Bronchial epithelial cell (primary cell): Measurements from ENCODE around the gene VRK3. TPM values are rescaled to one million over a fixed set of nuclear protein-coding genes. Genes with fewer than 3 reads are reported as not detected.

Experiments
- DNase-seq: peaks from one replicate; pipeline ENCODE4 v3.0.0-alpha.2; 2010; ENCODE audit warnings: low read depth
- FAIRE-seq: peaks from 2 replicates; lab custom pipeline; 2011; peaks lifted over from hg19 to GRCh38; lab: Jason Lieb, UNC
- H3K27me3 ChIP-seq: 2 replicates; pipeline ENCODE4 v1.5.1; 2011; ENCODE audit warnings: low read length; ENCODE audit not compliant: control insufficient read depth, insufficient read depth
- H3K36me3 ChIP-seq: 2 replicates; pipeline ENCODE4 v1.5.1; 2011; ENCODE audit warnings: low read length; ENCODE audit not compliant: control insufficient read depth, insufficient read depth
- H3K4me3 ChIP-seq: 2 replicates; pipeline ENCODE4 v1.5.1; 2011; ENCODE audit warnings: mild to moderate bottlenecking, low read depth, low read length, control low read depth
- CTCF ChIP-seq: IDR thresholded peaks from 2 replicates; pipeline ENCODE4 v1.5.1; 2011; ENCODE audit warnings: mild to moderate bottlenecking, moderate library complexity, low read length, control low read depth, inconsistent platforms; ENCODE audit not compliant: insufficient read depth, severe bottlenecking
- total RNA-seq: library from RNA; depleted of rRNA; stranded (reverse); fragments of >200 nt; gene quantifications from 2 replicates; pipeline ENCODE4 v1.2.1, GENCODE V29; 2014

Gene VRK3
- total RNA-seq, 1 donor from 2014 or later, result 14.5 TPM

GRCh38 chr19:49927526-49928264, 97.5 kb downstream of the VRK3 start:
- no peak for DNase-seq
- no peaks in the 10 kb centered on the region for H3K27me3 ChIP-seq
- no peak for FAIRE-seq
- no peak overlapping the region for H3K4me3 ChIP-seq
- peaks cover 21% of the 10 kb centered on the region for H3K36me3 ChIP-seq
- TF ChIP-seq CTCF, result no peak

- no peak for TF ChIP-seq CTCF
- no peak for FAIRE-seq
- Histone ChIP-seq H3K27me3 (no peaks in the 10 kb centered on the region), H3K36me3 (peaks cover 24% of the 10 kb centered on the region), H3K4me3 (no peak overlapping the region)
- no peak for DNase-seq
These were observed 98.7 kb downstream of the VRK3 start for GRCh38 chr19:49926515-49926914.

Other genes with a start within 250 kb of the VRK3 start
- 12.1 and 13.2 TPM in 2 replicates for gene FUZ, start 212.1 kb downstream of the VRK3 start, total RNA-seq
- 8.2 and 10.2 TPM in 2 replicates for gene MED25, start 207.1 kb downstream of the VRK3 start, total RNA-seq
- gene PTOV1, start 174.2 kb downstream of the VRK3 start, total RNA-seq, result 20.5 and 23.6 TPM in 2 replicates
- 26.8 and 37.9 TPM in 2 replicates for gene PNKP, start 157.8 kb downstream of the VRK3 start, total RNA-seq
- gene AKT1S1, start 148.0 kb downstream of the VRK3 start, total RNA-seq, result 3.7 and 7.4 TPM in 2 replicates
- gene TBC1D17, start 147.7 kb downstream of the VRK3 start, total RNA-seq, result 2.1 and 3.1 TPM in 2 replicates
- gene IL4I1, start 128.5 kb downstream of the VRK3 start, total RNA-seq, result under 0.01 and 0.26 TPM in 2 replicates
- gene ATF5, start 96.2 kb downstream of the VRK3 start, total RNA-seq, result 1.8 TPM in 2 replicates
- 11.8 and 12.1 TPM in 2 replicates for gene NUP62, start 95.9 kb downstream of the VRK3 start, total RNA-seq
- gene SIGLEC11, start 64.2 kb downstream of the VRK3 start, total RNA-seq, result not detected in 2 replicates
- 9.9 and 13.7 TPM in 2 replicates for gene ZNF473, start 633 bp upstream of the VRK3 start, total RNA-seq
- gene IZUMO2, start 137.9 kb upstream of the VRK3 start, total RNA-seq, result not detected in 2 replicates
- 6.8 and 44.4 TPM in 2 replicates for gene MYH14, start 178.2 kb upstream of the VRK3 start, total RNA-seq